Measurements from ENCODE around the gene TSPAN9. TPM values are rescaled to one million over a fixed set of nuclear protein-coding genes. Genes with fewer than 3 reads are reported as not detected.

The TSPAN9 gene
- total and polyA plus RNA-seq, 2 experiments from 2014 or later, result 6.0 to 31.5 TPM

GRCh38 chr12:3255057-3255456 is 177.9 kb downstream of the TSPAN9 start (continued):
- no peak for TF ChIP-seq ZNF114 (CRISPR knock-in tag; IDR thresholded peaks at IDR 0.05)
- no peak for TF ChIP-seq EZH2phosphoT487 (IDR thresholded peaks at IDR 0.05; ENCODE audit: unreplicated experiment)
- no peak for TF ChIP-seq REST (IDR thresholded peaks at IDR 0.05; ENCODE audit: unreplicated experiment)
- TF ChIP-seq ZNF331 (CRISPR knock-in tag; IDR thresholded peaks at IDR 0.05; ENCODE audit: low read depth), result no peak
- no peak for TF ChIP-seq STAT1 (IDR thresholded peaks at IDR 0.05; ENCODE audit: unreplicated experiment)
- TF ChIP-seq CTCF (conservative IDR thresholded peaks at IDR 0.05; ENCODE audit: low read depth in 2 of 2), result no peak
- no peak for TF ChIP-seq JUNB (IDR thresholded peaks at IDR 0.05; ENCODE audit: unreplicated experiment)
- no peak for TF ChIP-seq POLR2AphosphoS5 (IDR thresholded peaks at IDR 0.05; ENCODE audit: low read depth)

DNA sequence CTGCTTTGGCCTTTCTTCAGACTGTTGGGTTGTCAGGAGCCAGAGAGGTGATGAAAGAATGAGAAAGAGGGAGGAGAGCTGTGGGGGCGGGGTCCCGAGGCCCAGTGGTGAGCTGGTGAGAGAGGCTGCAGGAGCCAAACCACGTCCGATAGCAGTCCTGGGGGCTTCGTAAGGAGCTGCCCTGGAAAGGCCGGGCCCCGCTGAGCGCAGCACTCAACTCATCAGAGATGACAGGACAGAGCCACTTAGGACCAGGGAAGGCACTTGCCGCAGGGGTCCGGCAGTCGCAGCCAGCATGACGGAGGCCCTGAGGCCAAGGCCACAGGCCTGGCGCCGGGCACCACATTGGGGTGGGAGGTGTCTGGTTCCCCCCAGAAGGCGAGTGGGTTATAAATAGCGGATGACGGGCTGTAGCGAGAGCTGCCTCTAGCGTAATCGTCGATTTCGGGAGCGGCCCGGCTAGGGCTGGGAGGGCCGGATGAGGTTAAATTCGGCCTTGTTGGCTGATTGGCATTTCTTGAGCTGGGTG is 179.0 kb downstream of the TSPAN9 start:
- DNase-seq (ENCODE audit: low spot score), result no peak
- Mint-ChIP-seq H3K27ac (no peak overlapping the region), H3K4me1 (peaks cover 14% of the 10 kb centered on the region)

GRCh38 chr12:3257411-3257810 is 180.2 kb downstream of the TSPAN9 start:
- no peaks in the 10 kb centered on the region for H3K36me3 Mint-ChIP-seq (ENCODE audit: low read depth)
- H3K4me2 ChIP-seq, result no peak overlapping the region
- peaks cover 11% of the 10 kb centered on the region for H3K27me3 Mint-ChIP-seq (ENCODE audit: insufficient read depth, low read depth, poor library complexity)
- no peaks in the 10 kb centered on the region; the same call in 1 of the 2 replicates for H4K20me1 ChIP-seq (replicated peaks; ENCODE audit: insufficient read depth)
- no peaks in the 10 kb centered on the region for H3K9me3 Mint-ChIP-seq
- H3K27ac ChIP-seq (ENCODE audit: low read depth), result no peak overlapping the region
- no peaks in the 10 kb centered on the region for H3K79me2 ChIP-seq (replicated peaks; ENCODE audit: insufficient read depth)
- H3K4me1 ChIP-seq (ENCODE audit: insufficient read depth), result no peaks in the 10 kb centered on the region; the same call in 1 of the 2 replicates
- H3K4me3 Mint-ChIP-seq, result no peak overlapping the region
- peaks cover 19% of the 10 kb centered on the region for H3K4me1 Mint-ChIP-seq
- DNase-seq (ENCODE audit: low spot score) (no peak), ATAC-seq (no peak)
- no peak overlapping the region for H3K27ac Mint-ChIP-seq
- H3F3A ChIP-seq (replicated peaks; ENCODE audit: low read depth), result no peaks in the 10 kb centered on the region
- H3K9me2 ChIP-seq (ENCODE audit: insufficient read depth), result no peaks in the 10 kb centered on the region
- no peak overlapping the region for H2AFZ ChIP-seq
- no peak overlapping the region for H3K4me3 ChIP-seq
- H3K27me3 ChIP-seq (ENCODE audit: insufficient read depth), result no peaks in the 10 kb centered on the region
- H3K36me3 ChIP-seq (ENCODE audit: insufficient read depth), result no peaks in the 10 kb centered on the region
- TF ChIP-seq EZH2phosphoT487 (IDR thresholded peaks at IDR 0.05; ENCODE audit: unreplicated experiment) (no peak), ZNF114 (CRISPR knock-in tag; IDR thresholded peaks at IDR 0.05) (no peak)

More for the DNA sequence above, 179.0 kb downstream of the TSPAN9 start:
- Histone ChIP-seq H3K9me2 (ENCODE audit: insufficient read depth) (no peaks in the 10 kb centered on the region), H3K27me3 (ENCODE audit: insufficient read depth) (no peaks in the 10 kb centered on the region), H3K4me2 (no peak overlapping the region), H2AFZ (no peak overlapping the region), H4K20me1 (replicated peaks; ENCODE audit: insufficient read depth) (no peaks in the 10 kb centered on the region), H3K4me1 (ENCODE audit: insufficient read depth) (no peaks in the 10 kb centered on the region), H3K36me3 (ENCODE audit: insufficient read depth) (no peaks in the 10 kb centered on the region), H3K79me2 (replicated peaks; ENCODE audit: insufficient read depth) (no peaks in the 10 kb centered on the region), H3K27ac (ENCODE audit: low read depth) (no peak overlapping the region), H3K4me3 (no peak overlapping the region), H3F3A (replicated peaks; ENCODE audit: low read depth) (no peaks in the 10 kb centered on the region)
- Mint-ChIP-seq H3K4me3 (no peak overlapping the region), H3K27me3 (ENCODE audit: insufficient read depth, low read depth, poor library complexity) (peaks cover 11% of the 10 kb centered on the region), H3K36me3 (ENCODE audit: low read depth) (no peaks in the 10 kb centered on the region), H3K9me3 (no peaks in the 10 kb centered on the region)
- ATAC-seq, result no peak
- TF ChIP-seq CREB1 (CRISPR knock-in tag; IDR thresholded peaks at IDR 0.05; ENCODE audit: low read depth) (no peak), NANOG (IDR thresholded peaks at IDR 0.05; ENCODE audit: borderline replicate concordance) (no peak)
